Ovary (tissue), 9 donors: ENCODE results near the gene UBE2J1. TPM values are rescaled to one million over a fixed set of nuclear protein-coding genes. Genes with fewer than 3 reads are reported as not detected.

ENCODE experiments used
- DNase-seq, 5 donors: peaks; one replicate each; pipeline ENCODE4 v3.0.0-alpha.2; 2019 to 2020
- H3K27ac ChIP-seq, 2 donors: fragments of 200-600 bp; one replicate each; pipeline versions ENCODE4 v1.5.1 to v1.8.0; 2019 to 2022
- H3K27me3 ChIP-seq: fragments of 200-600 bp; one replicate; pipeline ENCODE4 v1.8.0; 2022
- H3K36me3 ChIP-seq: fragments of 200-600 bp; sonication (generic); one replicate; pipeline ENCODE4 v1.5.1; 2019
- H3K4me1 ChIP-seq: one replicate; pipeline ENCODE4 v1.8.1; 2013; ENCODE audit warnings: mild to moderate bottlenecking, moderate library complexity; ENCODE audit not compliant: insufficient read depth
- H3K4me3 ChIP-seq: fragments of 200-600 bp; sonication (generic); one replicate; pipeline ENCODE4 v1.5.1; 2017
- H3K9me3 ChIP-seq, 2 donors: fragments of 200-600 bp in 1 of 2; sonication (generic) in 1 of 2; one replicate each; pipeline versions ENCODE4 v1.5.1 to v1.8.1; 2013 to 2019; ENCODE audit warnings: mild to moderate bottlenecking in 1 of 2, moderate library complexity in 1 of 2
- CTCF ChIP-seq, 3 donors: fragments of 450-650 bp in 2 of 3; fragments of 200-600 bp in 1 of 3; IDR thresholded peaks; one replicate each; pipeline versions ENCODE4 v1.5.1 to v1.8.0; 2016 to 2022; ENCODE audit warnings: antibody characterized with exemption in 3 of 3, mild to moderate bottlenecking in 1 of 3
- EP300 ChIP-seq: sonication (generic); formaldehyde crosslinking; IDR thresholded peaks from one replicate; pipeline ENCODE4 v1.6.1; 2017; ENCODE audit warnings: antibody characterized with exemption
- POLR2A ChIP-seq: fragments of 450-650 bp; IDR thresholded peaks from one replicate; pipeline ENCODE4 v1.6.1; 2017; ENCODE audit warnings: antibody characterized with exemption, mild to moderate bottlenecking, moderate library complexity
- WGBS, 3 donors: extraction: QIAGEN DNeasy Blood & Tissue Kit in 1 of 3; methylation state at CpG; one replicate each; pipeline versions ENCODE4 v1.1.5 to v1.1.7; 2013 to 2017; 5-methylcytosine and 5-hydroxymethylcytosine counted together
- intact Hi-C, 4 donors: fragments of 100-400 bp; cut with DNase I; formaldehyde crosslinking; loops; one replicate each; pipeline versions ENCODE4 v1.11.0 to v1.15.1; 2022 to 2023
- polyA plus RNA-seq, 2 donors: library from polyadenylated mRNA; stranded (reverse); fragments of 200-250 nt in 1 of 2; fragments of 350-450 nt in 1 of 2; fragmentation: Illumina TruSeq in 1 of 2; extraction: RNeasy Lipid Tissue Mini Kit (QIAGEN cat#74804) in 1 of 2; gene quantifications; one replicate each; pipeline ENCODE4 v1.2.3, GENCODE V29; 2013 to 2014
- total RNA-seq, 7 donors: library from RNA; depleted of rRNA in 2 of 7; stranded (reverse); fragments of >200 nt in 2 of 7; fragmentation: NEBNext Ultra II Directional in 3 of 7; extraction: Animal tissue kit (Norgen Biotek cat#: 25700) in 3 of 7; gene quantifications; one replicate each; pipeline versions ENCODE4 v1.1.0 to v1.2.4, GENCODE V29; 2016 to 2023
- donor health status: DM: no; HTN: no; CAD: no; lungs with moderate emphysema.
- donor health status: DM: no; HTN: no; CAD: no.
- donor health status: Bipolar disorder and iron deficiency.
- donor health status: DM: yes; HTN: yes; CAD: no.
- donor health status: DM: no; HTN: no; CAD: no.
- donor health status: DM: yes; HTN: yes; CAD: no.

Gene UBE2J1
- total and polyA plus RNA-seq, 9 donors: 21.6 to 48.6 (median 35.8) TPM

DNA sequence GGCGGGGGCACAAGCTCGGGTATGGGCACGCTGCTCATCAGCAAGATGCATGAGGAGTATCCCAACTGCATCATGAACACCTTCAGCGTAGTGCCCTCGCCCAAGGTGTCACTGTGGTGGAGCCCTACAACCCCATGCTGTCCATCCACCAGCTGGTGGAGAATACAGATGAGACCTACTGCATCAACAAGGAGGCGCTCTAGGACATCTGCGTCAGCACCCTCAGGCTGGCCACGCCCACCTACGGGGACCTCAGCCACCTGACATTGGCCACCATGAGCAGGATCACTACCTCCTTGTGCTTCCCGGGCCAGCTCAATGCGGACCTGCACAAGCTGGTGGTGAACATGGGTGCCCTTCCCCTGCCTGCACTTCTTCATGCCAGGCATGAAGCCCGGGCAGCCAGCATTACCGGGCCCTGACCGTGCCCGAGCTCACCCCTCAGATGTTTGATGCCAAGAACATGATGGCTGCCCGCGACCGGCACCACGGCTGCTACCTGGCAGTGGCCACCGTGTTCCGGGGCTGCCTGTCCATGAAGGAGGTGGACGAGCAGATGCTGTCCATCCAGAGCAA, 50.2 kb downstream of the UBE2J1 start:
- Histone ChIP-seq H3K36me3 (no peaks in the 10 kb centered on the region), H3K4me3 (no peak overlapping the region), H3K9me3 (no peaks in the 10 kb centered on the region), H3K27ac (no peak overlapping the region), H3K27me3 (no peaks in the 10 kb centered on the region), H3K4me1 (no peaks in the 10 kb centered on the region)
- DNase-seq: no peak
- WGBS, 3 donors: 87 to 91% (median 90%) methylated on average over 21 to 22 of the region's 22 CpGs
- TF ChIP-seq CTCF (IDR thresholded peaks at IDR 0.05) (no peak), POLR2A (no peak), EP300 (no peak)
- intact Hi-C loops: no loop called here

DNA sequence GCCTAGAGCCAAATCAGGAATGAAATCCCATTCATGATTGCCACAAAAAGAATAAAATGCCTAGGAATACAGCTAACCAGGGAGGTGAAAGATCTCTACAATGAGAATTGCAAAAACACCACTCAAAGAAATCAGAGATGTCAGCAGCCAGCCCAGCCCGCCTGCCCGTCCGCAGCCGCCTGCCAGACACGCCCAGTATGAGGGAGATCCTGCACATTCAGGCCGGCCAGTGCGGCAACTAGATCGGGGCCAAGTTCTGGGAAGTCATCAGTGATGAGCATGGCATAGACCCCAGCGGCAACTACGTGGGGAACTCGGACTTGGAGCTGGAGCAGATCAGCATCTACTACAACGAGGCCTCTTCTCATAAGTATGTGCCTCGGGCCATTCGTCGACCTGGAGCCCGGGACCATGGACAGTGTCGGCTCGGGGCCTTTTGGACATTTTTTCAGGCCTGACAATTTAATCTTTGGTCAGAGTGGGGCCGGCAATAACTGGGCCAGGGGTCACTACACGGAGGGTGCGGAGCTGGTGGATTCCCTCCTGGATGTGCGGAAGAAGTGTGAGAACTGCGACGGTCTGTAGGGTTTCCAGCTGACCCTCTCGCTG, 50.8 kb downstream of the UBE2J1 start:
- Histone ChIP-seq H3K27me3 (no peaks in the 10 kb centered on the region), H3K4me1 (no peaks in the 10 kb centered on the region), H3K27ac (no peak overlapping the region), H3K4me3 (no peak overlapping the region), H3K36me3 (no peaks in the 10 kb centered on the region), H3K9me3 (no peaks in the 10 kb centered on the region)
- intact Hi-C loops: no loop called here
- WGBS, 3 donors: 92 to 94% (median 93%) methylated on average over 25 of the region's 25 CpGs
- no peak for DNase-seq
- no peak for TF ChIP-seq POLR2A
- TF ChIP-seq CTCF (IDR thresholded peaks at IDR 0.05): no peak
- no peak for TF ChIP-seq EP300

- 84 to 88% (median 84%) methylated on average over 7 of the region's 7 CpGs for WGBS, 3 donors
- Histone ChIP-seq H3K4me1 (no peaks in the 10 kb centered on the region), H3K4me3 (no peak overlapping the region), H3K9me3 (no peaks in the 10 kb centered on the region), H3K27ac (no peak overlapping the region), H3K27me3 (no peaks in the 10 kb centered on the region), H3K36me3 (no peaks in the 10 kb centered on the region)
- TF ChIP-seq EP300: no peak
- no peak for TF ChIP-seq CTCF (IDR thresholded peaks at IDR 0.05)
- no peak for TF ChIP-seq POLR2A
- intact Hi-C loops: no loop called here
- no peak for DNase-seq
These were observed 53.1 kb downstream of the UBE2J1 start for GRCh38 chr6:89299466-89299850.

DNA sequence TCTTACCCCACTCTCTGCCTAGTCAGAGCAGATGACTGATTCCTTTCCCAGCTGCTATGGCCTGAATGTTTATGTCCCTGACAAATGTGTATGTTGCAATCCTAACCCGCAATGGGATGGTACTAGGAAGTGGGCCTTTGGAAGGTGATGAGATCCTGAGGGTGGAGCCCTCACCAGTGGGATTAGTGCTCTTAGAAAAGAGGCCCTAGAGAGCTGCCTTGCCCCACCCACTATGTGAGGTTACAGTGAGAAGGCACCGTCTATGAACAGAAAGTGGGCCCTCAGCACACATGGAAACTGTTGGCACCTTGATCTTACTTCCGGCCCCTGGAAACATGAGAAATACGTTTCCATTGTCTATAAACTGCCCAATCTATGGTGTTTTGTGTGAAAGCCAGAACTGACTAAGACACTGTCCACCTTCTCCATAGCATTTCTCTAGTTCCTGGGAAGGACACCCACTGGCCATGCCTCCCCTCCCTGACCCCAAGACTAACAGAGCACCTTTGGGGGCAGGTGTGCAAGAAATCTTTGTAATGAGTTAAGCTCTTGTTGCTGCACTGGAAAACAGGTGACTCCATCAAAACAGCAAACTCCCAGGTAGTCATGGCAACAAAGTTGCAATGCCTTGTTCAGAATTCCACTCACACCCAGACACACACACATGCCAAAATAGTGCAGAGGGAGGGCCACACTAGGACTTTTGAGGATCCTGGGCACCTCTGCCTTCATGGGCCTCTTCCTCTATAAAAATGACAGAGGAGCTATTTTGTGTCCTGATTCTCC, 53.6 kb downstream of the UBE2J1 start:
- DNase-seq: no peak
- H3K27me3 ChIP-seq: no peaks in the 10 kb centered on the region
- H3K36me3 ChIP-seq: no peaks in the 10 kb centered on the region
- H3K27ac ChIP-seq: no peak overlapping the region
- WGBS, 3 donors: 62 to 74% (median 70%) methylated on average over 4 of the region's 4 CpGs
- intact Hi-C loops: no loop called here
- TF ChIP-seq CTCF (IDR thresholded peaks at IDR 0.05) (no peak), POLR2A (no peak), EP300 (no peak)
- H3K9me3 ChIP-seq: no peaks in the 10 kb centered on the region
- H3K4me3 ChIP-seq: no peak overlapping the region
- H3K4me1 ChIP-seq: no peaks in the 10 kb centered on the region
